Activated naive CD4-positive, alpha-beta T cell (primary cell): ENCODE results near the gene LMBR1L.

ENCODE experiments used
- DNase-seq, 4 experiments: peaks; one replicate each; lab custom pipeline; 2025; lab: John Stamatoyannopoulos, UW

The LMBR1L gene

DNA sequence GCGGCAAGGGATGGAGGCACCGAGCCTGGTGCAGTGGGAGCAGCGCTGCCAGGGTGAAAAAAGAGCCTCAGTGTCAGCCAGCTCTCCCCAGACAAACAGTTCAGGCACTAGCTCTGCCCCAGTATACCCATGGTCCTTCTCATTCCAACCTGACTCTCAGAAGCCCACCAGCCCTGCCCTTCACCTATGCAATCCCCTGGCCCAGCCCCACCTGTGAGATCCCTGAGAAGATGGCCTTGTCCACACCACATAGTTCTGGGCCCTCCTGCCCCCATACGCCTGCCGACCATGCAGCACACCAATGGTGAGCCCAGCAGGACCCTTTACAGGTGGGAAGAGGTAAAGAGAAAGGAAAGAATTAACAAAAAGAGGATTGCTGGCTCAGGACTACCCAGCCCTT, 56.6 kb downstream of the LMBR1L start:
- DNase-seq = no peak

- DNase-seq = no peak
These were observed 58.0 kb downstream of the LMBR1L start for GRCh38 chr12:49052451-49053208.

DNA sequence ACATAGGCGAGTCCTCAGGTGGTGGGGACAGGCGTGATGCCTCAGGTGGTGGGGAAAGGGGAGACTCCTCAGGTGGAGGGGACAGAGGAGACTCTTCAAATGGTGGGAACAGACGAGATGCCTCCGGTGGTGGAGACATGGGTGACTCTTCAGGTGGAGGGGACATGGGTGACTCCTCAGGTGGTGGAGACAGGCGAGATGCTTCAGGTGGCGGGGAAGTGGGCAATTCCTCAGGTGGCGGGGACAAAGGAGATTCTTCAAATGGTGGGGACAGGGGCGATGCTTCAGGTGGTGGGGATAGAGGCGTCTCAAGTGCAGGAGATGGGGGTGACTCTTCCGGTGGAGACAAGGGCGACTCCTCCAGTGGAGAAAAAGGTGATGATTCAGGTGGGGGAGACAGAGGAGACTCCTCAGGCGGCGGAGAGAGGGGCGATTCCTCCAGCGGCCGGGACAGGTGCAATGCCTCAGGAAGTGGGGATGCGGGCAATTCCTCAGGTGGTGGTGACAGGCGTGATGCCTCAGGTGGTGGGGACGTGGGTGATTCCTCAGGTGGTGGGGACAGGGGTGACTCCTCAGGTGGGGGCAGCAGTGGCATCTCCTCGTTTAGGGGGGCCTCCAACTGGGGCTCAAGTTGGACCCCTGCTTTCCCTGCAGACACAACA, 58.7 kb downstream of the LMBR1L start:
- no peak for DNase-seq

DNA sequence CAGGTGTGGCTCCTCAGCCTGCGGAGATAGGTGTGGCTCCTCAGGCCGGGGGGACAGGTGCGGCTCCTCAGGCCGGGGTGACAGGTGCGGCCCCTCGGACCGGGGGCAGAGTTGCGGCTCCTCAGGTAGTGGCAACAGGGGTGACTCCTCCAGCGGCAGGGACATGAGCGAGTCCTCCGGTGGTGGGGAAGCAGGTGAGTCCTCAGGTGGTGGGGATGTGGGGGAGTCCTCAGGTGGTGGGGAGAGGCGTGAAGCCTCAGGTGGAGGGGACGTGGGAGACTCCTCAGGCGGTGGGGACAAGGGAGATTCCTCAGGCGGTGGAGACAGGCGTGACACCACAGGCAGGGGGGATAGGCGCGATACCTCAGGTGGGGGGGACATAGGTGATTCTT, 59.3 kb downstream of the LMBR1L start:
- no peak for DNase-seq

DNA sequence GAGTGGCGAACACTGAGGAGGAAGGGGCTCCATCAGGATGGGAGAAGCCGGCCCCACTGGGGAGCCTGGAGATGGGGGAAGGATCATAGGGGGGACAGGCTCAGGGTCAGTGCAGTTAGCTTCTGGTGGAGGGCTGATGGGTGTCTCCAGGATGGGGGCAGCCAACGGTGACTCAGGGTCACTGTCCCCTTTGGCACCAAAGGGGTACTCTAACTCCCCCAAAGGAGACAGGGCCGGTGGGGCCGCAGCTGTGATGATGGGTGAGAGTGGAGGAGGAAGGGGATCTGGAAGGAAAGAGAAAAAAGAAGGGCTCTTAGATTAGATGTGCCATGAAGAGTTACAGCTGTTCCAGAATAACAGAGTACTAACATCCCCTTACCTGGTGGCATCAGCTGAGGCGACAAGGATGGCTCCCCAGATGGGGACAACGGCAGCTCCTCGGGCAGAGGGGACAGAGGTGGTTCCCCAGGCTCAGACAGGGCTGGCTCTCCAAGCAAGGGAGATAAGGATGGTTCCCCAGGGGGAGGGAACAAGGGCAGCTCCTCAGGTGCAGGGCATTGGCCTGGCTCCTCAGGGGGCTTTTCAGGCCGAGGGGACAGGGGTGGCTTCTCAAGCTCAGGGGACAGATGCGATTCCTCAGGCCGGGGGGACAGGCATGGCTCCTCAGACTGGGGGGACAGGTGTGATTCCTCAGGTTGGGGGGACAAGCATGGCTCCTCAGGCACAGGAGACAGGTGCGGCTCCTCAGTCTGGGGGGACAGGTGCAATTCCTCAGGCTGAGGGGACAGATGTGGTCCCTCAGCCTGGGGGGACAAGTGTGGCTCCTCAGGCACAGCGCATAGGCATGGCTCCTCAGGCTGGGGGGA, 59.9 kb downstream of the LMBR1L start:
- DNase-seq = no peak

DNA sequence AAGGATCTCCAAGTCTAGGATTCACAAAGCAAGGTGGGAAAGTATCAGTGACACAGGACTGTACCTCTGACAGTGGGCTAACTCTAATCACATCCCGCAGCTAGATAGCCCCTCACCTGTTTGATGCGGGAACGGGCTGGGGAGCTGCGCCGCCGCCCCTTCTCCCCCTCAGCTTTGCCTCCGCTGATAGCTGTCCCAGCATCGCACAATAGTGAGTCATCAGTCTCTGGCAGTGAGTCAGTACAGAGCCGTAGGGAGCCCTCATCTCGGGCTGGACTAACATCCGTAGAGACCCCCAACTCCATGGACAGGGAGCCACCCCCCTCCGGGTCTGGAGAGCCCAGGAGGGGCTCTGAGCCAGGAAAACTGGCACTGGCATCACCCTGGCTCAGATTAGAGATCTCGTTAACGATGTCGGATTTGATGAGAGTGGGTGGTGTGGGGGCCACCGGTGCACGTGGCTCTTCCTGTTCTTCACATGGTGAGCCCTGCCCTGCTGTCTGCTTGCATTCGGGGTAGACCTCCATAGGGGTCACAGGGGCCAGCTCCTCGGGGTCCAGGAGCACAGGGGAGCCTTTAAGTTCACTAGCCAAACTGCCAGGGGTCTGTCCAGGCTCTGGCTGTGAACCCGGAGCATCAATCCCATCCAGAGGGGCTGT, 61.0 kb downstream of the LMBR1L start:
- DNase-seq = no peak

GRCh38 chr12:49048953-49049352, 61.7 kb downstream of the LMBR1L start:
- no peak for DNase-seq
